Central memory CD4-positive, alpha-beta T cell (primary cell): ENCODE results near the gene HOXB4.

Experiments used
- DNase-seq: peaks from one replicate; pipeline ENCODE4 v3.0.0; 2022

The HOXB4 gene

DNA sequence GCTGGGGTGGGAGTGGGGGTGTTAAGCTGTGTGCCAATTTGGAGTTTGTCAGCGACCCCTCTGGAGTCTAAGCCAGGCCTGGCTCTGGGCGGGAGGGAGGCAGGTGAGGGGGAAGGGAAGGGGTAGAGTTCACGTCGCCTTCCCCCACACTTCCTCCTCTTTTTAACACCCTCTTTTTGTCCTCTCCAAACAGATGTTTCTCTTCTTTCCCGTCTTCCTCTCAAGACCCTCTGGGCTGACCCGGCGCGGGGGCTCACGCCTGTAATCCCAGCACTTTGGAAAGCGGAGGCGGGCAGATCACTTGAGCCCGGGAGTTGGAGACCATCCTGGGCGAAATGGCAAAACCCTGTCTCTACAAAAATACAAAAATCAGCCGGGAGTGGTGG lies 50.6 kb downstream of the HOXB4 start:
- DNase-seq = no peak

- no peak for DNase-seq
These were observed 51.3 kb downstream of the HOXB4 start for GRCh38 chr17:48526608-48527546.
